Measurements from ENCODE around the gene SLC4A8. TPM values are rescaled to one million over a fixed set of nuclear protein-coding genes. Genes with fewer than 3 reads are reported as not detected.

The SLC4A8 gene
- total and polyA plus RNA-seq, 5 donors from 2014 or later: 0.16 to 3.5 (median 0.98) TPM; not detected in 1

GRCh38 chr12:51517316-51517715 is 92.7 kb downstream of the SLC4A8 start:
- no peaks in the 10 kb centered on the region for H3K9me3 ChIP-seq (ENCODE audit: control insufficient read depth in 2 of 2, low read length in 2 of 2)
- ATAC-seq (ENCODE audit: low read depth in 2 of 2): no peak
- no peaks in the 10 kb centered on the region for H3K36me3 Mint-ChIP-seq

GRCh38 chr12:51517800-51518199 is 93.2 kb downstream of the SLC4A8 start:
- Mint-ChIP-seq H3K36me3 (no peaks in the 10 kb centered on the region), H3K27ac (no peak overlapping the region), H3K9me3 (no peaks in the 10 kb centered on the region), H3K4me3 (no peak overlapping the region), H3K27me3 (peaks cover 4% of the 10 kb centered on the region), H3K4me1 (peaks cover 0 to 2% (median 0%) of the 10 kb centered on the region in 4 donors)
- no peaks in the 10 kb centered on the region for H3K36me3 ChIP-seq (ENCODE audit: control insufficient read depth, insufficient read depth, low read length)
- H3K4me3 ChIP-seq (ENCODE audit: low read depth, low read length): no peak overlapping the region
- no peaks in the 10 kb centered on the region for H3K27me3 ChIP-seq (ENCODE audit: control insufficient read depth, insufficient read depth, low read length)
- no peaks in the 10 kb centered on the region for H3K9me3 ChIP-seq (ENCODE audit: control insufficient read depth in 2 of 2, low read length in 2 of 2)
- ATAC-seq (ENCODE audit: low read depth in 2 of 2) (no peak), DNase-seq (no peak)
- no peaks in the 10 kb centered on the region for H3K4me1 ChIP-seq (ENCODE audit: control insufficient read depth, insufficient read depth, low read length, poor library complexity, severe bottlenecking)
- no peak overlapping the region for H3K27ac ChIP-seq (ENCODE audit: insufficient read depth, low read length, poor library complexity, severe bottlenecking)

More at GRCh38 chr12:51517316-51517715, 92.7 kb downstream of the SLC4A8 start:
- H3K27ac ChIP-seq (ENCODE audit: insufficient read depth, low read length, poor library complexity, severe bottlenecking): no peak overlapping the region
- DNase-seq: no peak
- H3K36me3 ChIP-seq (ENCODE audit: control insufficient read depth, insufficient read depth, low read length): no peaks in the 10 kb centered on the region
- H3K4me1 ChIP-seq (ENCODE audit: control insufficient read depth, insufficient read depth, low read length, poor library complexity, severe bottlenecking): no peaks in the 10 kb centered on the region
- no peak overlapping the region for H3K4me3 Mint-ChIP-seq
- H3K27ac Mint-ChIP-seq: no peak overlapping the region
- no peaks in the 10 kb centered on the region for H3K27me3 ChIP-seq (ENCODE audit: control insufficient read depth, insufficient read depth, low read length)
- no peaks in the 10 kb centered on the region for H3K9me3 Mint-ChIP-seq
- H3K4me3 ChIP-seq (ENCODE audit: low read depth, low read length): no peak overlapping the region
- peaks cover 4% of the 10 kb centered on the region for H3K27me3 Mint-ChIP-seq
- peaks cover 0 to 2% (median 0%) of the 10 kb centered on the region in 4 donors for H3K4me1 Mint-ChIP-seq

DNA sequence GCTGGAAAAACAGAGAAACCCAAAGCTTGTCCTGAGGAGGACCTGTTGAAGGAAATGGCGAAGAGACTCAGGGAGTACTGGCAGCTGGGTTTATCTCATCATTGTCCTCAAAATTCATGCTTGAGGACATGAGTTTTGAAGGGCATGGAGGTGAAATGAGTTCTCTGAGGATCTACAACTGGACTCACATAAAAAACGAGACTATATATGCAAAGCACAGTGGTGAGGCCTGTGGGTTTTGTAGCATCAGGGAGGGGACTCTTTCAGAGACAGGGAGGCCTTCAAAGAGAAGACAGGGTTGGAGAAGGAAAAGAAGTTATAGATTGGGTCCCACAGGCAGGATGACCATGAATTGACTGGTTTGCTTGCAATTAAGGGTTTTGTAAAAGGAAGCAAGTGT is 95.1 kb downstream of the SLC4A8 start:
- Mint-ChIP-seq H3K4me1 (peaks cover 0 to 2% (median 0%) of the 10 kb centered on the region in 4 donors), H3K4me3 (no peak overlapping the region), H3K27ac (no peak overlapping the region), H3K9me3 (no peaks in the 10 kb centered on the region), H3K27me3 (peaks cover 4% of the 10 kb centered on the region), H3K36me3 (no peaks in the 10 kb centered on the region)
- Histone ChIP-seq H3K4me1 (ENCODE audit: control insufficient read depth, insufficient read depth, low read length, poor library complexity, severe bottlenecking) (no peaks in the 10 kb centered on the region), H3K36me3 (ENCODE audit: control insufficient read depth, insufficient read depth, low read length) (no peaks in the 10 kb centered on the region), H3K4me3 (ENCODE audit: low read depth, low read length) (no peak overlapping the region), H3K9me3 (ENCODE audit: control insufficient read depth in 2 of 2, low read length in 2 of 2) (no peaks in the 10 kb centered on the region), H3K27me3 (ENCODE audit: control insufficient read depth, insufficient read depth, low read length) (no peaks in the 10 kb centered on the region), H3K27ac (ENCODE audit: insufficient read depth, low read length, poor library complexity, severe bottlenecking) (no peak overlapping the region)
- DNase-seq (no peak), ATAC-seq (ENCODE audit: low read depth in 2 of 2) (no peak)

- H3K27me3 Mint-ChIP-seq: peaks cover 4% of the 10 kb centered on the region
- Histone ChIP-seq H3K27ac (ENCODE audit: insufficient read depth, low read length, poor library complexity, severe bottlenecking) (no peak overlapping the region), H3K27me3 (ENCODE audit: control insufficient read depth, insufficient read depth, low read length) (no peaks in the 10 kb centered on the region), H3K4me1 (ENCODE audit: control insufficient read depth, insufficient read depth, low read length, poor library complexity, severe bottlenecking) (no peaks in the 10 kb centered on the region), H3K9me3 (ENCODE audit: control insufficient read depth in 2 of 2, low read length in 2 of 2) (no peaks in the 10 kb centered on the region), H3K36me3 (ENCODE audit: control insufficient read depth, insufficient read depth, low read length) (no peaks in the 10 kb centered on the region), H3K4me3 (ENCODE audit: low read depth, low read length) (no peak overlapping the region)
- no peak overlapping the region for H3K4me3 Mint-ChIP-seq
- no peak overlapping the region for H3K27ac Mint-ChIP-seq
- H3K9me3 Mint-ChIP-seq: no peaks in the 10 kb centered on the region
- ATAC-seq (ENCODE audit: low read depth in 2 of 2) (no peak), DNase-seq (no peak)
- no peaks in the 10 kb centered on the region for H3K36me3 Mint-ChIP-seq
- H3K4me1 Mint-ChIP-seq: peaks cover 0 to 2% (median 0%) of the 10 kb centered on the region in 4 donors
Measured at GRCh38 chr12:51520576-51521325, 96.1 kb downstream of the SLC4A8 start.

GRCh38 chr12:51521554-51522276 is 97.1 kb downstream of the SLC4A8 start:
- no peaks in the 10 kb centered on the region for H3K4me1 ChIP-seq (ENCODE audit: control insufficient read depth, insufficient read depth, low read length, poor library complexity, severe bottlenecking)
- no peaks in the 10 kb centered on the region for H3K36me3 ChIP-seq (ENCODE audit: control insufficient read depth, insufficient read depth, low read length)
- DNase-seq: peak in 1 of 3 donors; percentile 17
- H3K27ac Mint-ChIP-seq: no peak overlapping the region
- peaks cover 4% of the 10 kb centered on the region for H3K27me3 Mint-ChIP-seq
- peaks cover 0 to 2% (median 0%) of the 10 kb centered on the region in 4 donors for H3K4me1 Mint-ChIP-seq
- no peaks in the 10 kb centered on the region for H3K9me3 Mint-ChIP-seq
- no peak for ATAC-seq (ENCODE audit: low read depth in 2 of 2)
- H3K27me3 ChIP-seq (ENCODE audit: control insufficient read depth, insufficient read depth, low read length): no peaks in the 10 kb centered on the region
- no peaks in the 10 kb centered on the region for H3K36me3 Mint-ChIP-seq
- H3K9me3 ChIP-seq (ENCODE audit: control insufficient read depth in 2 of 2, low read length in 2 of 2): no peaks in the 10 kb centered on the region
- H3K27ac ChIP-seq (ENCODE audit: insufficient read depth, low read length, poor library complexity, severe bottlenecking): no peak overlapping the region
- no peak overlapping the region for H3K4me3 ChIP-seq (ENCODE audit: low read depth, low read length)
- no peak overlapping the region for H3K4me3 Mint-ChIP-seq

GRCh38 chr12:51522696-51523095 is 98.1 kb downstream of the SLC4A8 start:
- H3K27ac ChIP-seq (ENCODE audit: insufficient read depth, low read length, poor library complexity, severe bottlenecking): no peak overlapping the region
- no peaks in the 10 kb centered on the region for H3K36me3 Mint-ChIP-seq
- ATAC-seq (ENCODE audit: low read depth in 2 of 2): no peak
- H3K9me3 ChIP-seq (ENCODE audit: control insufficient read depth in 2 of 2, low read length in 2 of 2): no peaks in the 10 kb centered on the region
- DNase-seq: no peak
- no peaks in the 10 kb centered on the region for H3K9me3 Mint-ChIP-seq
- H3K4me3 Mint-ChIP-seq: no peak overlapping the region
- peak overlapping the region in 1 of 3 donors; percentile 22 for H3K27ac Mint-ChIP-seq
- no peaks in the 10 kb centered on the region for H3K4me1 ChIP-seq (ENCODE audit: control insufficient read depth, insufficient read depth, low read length, poor library complexity, severe bottlenecking)
- no peaks in the 10 kb centered on the region for H3K27me3 ChIP-seq (ENCODE audit: control insufficient read depth, insufficient read depth, low read length)
- no peaks in the 10 kb centered on the region for H3K36me3 ChIP-seq (ENCODE audit: control insufficient read depth, insufficient read depth, low read length)
- peaks cover 0 to 2% (median 0%) of the 10 kb centered on the region in 4 donors for H3K4me1 Mint-ChIP-seq
- peaks cover 8% of the 10 kb centered on the region for H3K27me3 Mint-ChIP-seq
- no peak overlapping the region for H3K4me3 ChIP-seq (ENCODE audit: low read depth, low read length)

- Histone ChIP-seq H3K36me3 (ENCODE audit: control insufficient read depth, insufficient read depth, low read length) (no peaks in the 10 kb centered on the region), H3K27me3 (ENCODE audit: control insufficient read depth, insufficient read depth, low read length) (peaks cover 2% of the 10 kb centered on the region), H3K4me1 (ENCODE audit: control insufficient read depth, insufficient read depth, low read length, poor library complexity, severe bottlenecking) (no peaks in the 10 kb centered on the region), H3K9me3 (ENCODE audit: control insufficient read depth in 2 of 2, low read length in 2 of 2) (no peaks in the 10 kb centered on the region), H3K27ac (ENCODE audit: insufficient read depth, low read length, poor library complexity, severe bottlenecking) (no peak overlapping the region), H3K4me3 (ENCODE audit: low read depth, low read length) (no peak overlapping the region)
- ATAC-seq (ENCODE audit: low read depth in 2 of 2): no peak
- Mint-ChIP-seq H3K27me3 (peaks cover 8% of the 10 kb centered on the region), H3K9me3 (no peaks in the 10 kb centered on the region), H3K4me3 (no peak overlapping the region), H3K36me3 (no peaks in the 10 kb centered on the region), H3K27ac (no peak overlapping the region), H3K4me1 (peaks cover 0 to 2% (median 0%) of the 10 kb centered on the region in 4 donors)
- no peak for DNase-seq
Measured at GRCh38 chr12:51524386-51524901, 99.8 kb downstream of the SLC4A8 start.

Measured in CD4-positive, CD25-positive, alpha-beta regulatory T cell (primary cell).